GM12878 (cell line): Measurements from ENCODE around the gene JAML. TPM values are rescaled to one million over a fixed set of nuclear protein-coding genes. Genes with fewer than 3 reads are reported as not detected.

Experiments used
- ATAC-seq: fragments of 200-7000 bp; cut with Tn5 transposase; 3 replicates; pipeline ENCODE4 v1.9.1; 2020; ENCODE audit warnings: mild to moderate bottlenecking, moderate library complexity
- BruUV-seq: library from RNA; stranded (reverse); fragments of 400-500 nt; replicated peaks from 2 replicates; lab custom pipeline; 2021; lab: Mats Ljungman, UMichigan
- CTCF ChIA-PET: fragments of 300-600 bp; sonication (Branson Sonifier 250); formaldehyde crosslinking; extraction: SDS; loops from one replicate; lab custom pipeline; 2021; ENCODE audit warnings: inconsistent platforms; lab: Yijun Ruan, JAX
- POLR2A ChIA-PET: fragments of 350-600 bp; formaldehyde crosslinking; extraction: SDS; loops from one replicate; lab custom pipeline; 2021; ENCODE audit warnings: inconsistent platforms; lab: Charles Lee
- RAD21 ChIA-PET: fragments of 300-600 bp; sonication (Branson Sonifier 250); formaldehyde crosslinking; loops from one replicate; lab custom pipeline; 2023; ENCODE audit warnings: antibody characterized with exemption; ENCODE audit not compliant: unreplicated experiment; lab: Charles Lee
- SMC1A ChIA-PET: fragments of 300-600 bp; sonication (Branson Sonifier 250); formaldehyde crosslinking; loops from one replicate; lab custom pipeline; 2023; ENCODE audit not compliant: unreplicated experiment, uncharacterized antibody; lab: Charles Lee
- DNase-seq: peaks from one replicate; pipeline ENCODE4 v3.0.0-alpha.2; 2011; ENCODE audit warnings: low read depth, low spot score
- FAIRE-seq: peaks from 3 replicates; lab custom pipeline; 2011; peaks lifted over from hg19 to GRCh38; lab: Jason Lieb, UNC
- H2AFZ ChIP-seq: 2 replicates; pipeline ENCODE4 v1.6.0; 2011; ENCODE audit warnings: low read depth, low read length, control low read depth; ENCODE audit not compliant: control insufficient read depth
- H3K27ac ChIP-seq: 2 replicates; pipeline ENCODE4 v1.5.1; 2011; ENCODE audit warnings: control low read depth; ENCODE audit not compliant: control insufficient read depth, insufficient read depth
- H3K27me3 ChIP-seq, 2 experiments: replicated peaks in 1 of 2; 2 replicates each; pipeline versions ENCODE4 v1.6.0 to v1.6.1; 2011; ENCODE audit warnings: low read length in 1 of 2; ENCODE audit not compliant: control insufficient read depth in 2 of 2, insufficient read depth in 2 of 2
- H3K36me3 ChIP-seq, 2 experiments: 2 replicates each; pipeline ENCODE4 v1.5.1; 2011; ENCODE audit warnings: low read length in 1 of 2; ENCODE audit not compliant: control insufficient read depth in 2 of 2, insufficient read depth in 2 of 2
- H3K4me1 ChIP-seq: 2 replicates; pipeline ENCODE4 v1.6.1; 2011; ENCODE audit warnings: mild to moderate bottlenecking, low read length, moderate library complexity, mixed read lengths; ENCODE audit not compliant: control insufficient read depth, insufficient read depth
- H3K4me2 ChIP-seq: 2 replicates; pipeline ENCODE4 v1.6.0; 2011; ENCODE audit warnings: control low read depth; ENCODE audit not compliant: control insufficient read depth, insufficient read depth
- H3K4me3 ChIP-seq: fragments of 200-600 bp; sonication (generic); 2 replicates; pipeline ENCODE4 v1.5.1; 2016
- H3K79me2 ChIP-seq: 2 replicates; pipeline ENCODE4 v1.6.0; 2011; ENCODE audit warnings: low read length; ENCODE audit not compliant: control insufficient read depth, insufficient read depth
- H3K9ac ChIP-seq: 2 replicates; pipeline ENCODE4 v1.8.0; 2011; ENCODE audit warnings: low read length, control low read depth, mixed read lengths; ENCODE audit not compliant: control insufficient read depth, insufficient read depth
- H3K9me3 ChIP-seq: replicated peaks from 3 replicates; pipeline ENCODE4 v1.5.1; 2011; ENCODE audit warnings: mild to moderate bottlenecking, low read length; ENCODE audit not compliant: control insufficient read depth, insufficient read depth
- H4K20me1 ChIP-seq: 2 replicates; pipeline ENCODE4 v1.6.0; 2011; ENCODE audit not compliant: control insufficient read depth, insufficient read depth
- CEBPB ChIP-seq, 2 experiments: fragments of 150-350 bp in 1 of 2; IDR thresholded peaks; 2 replicates each; pipeline ENCODE4 v1.6.1; 2012 to 2014; ENCODE audit warnings: low read depth in 2 of 2, low read length in 2 of 2, borderline replicate concordance in 1 of 2, inconsistent platforms in 1 of 2
- POLR2AphosphoS2 ChIP-seq: IDR thresholded peaks from 2 replicates; pipeline ENCODE4 v1.6.1; 2011; ENCODE audit warnings: low read depth, mild to moderate bottlenecking, low read length, improper control_type of control experiment, moderate library complexity
- ZNF217 ChIP-seq: fragments of 450-650 bp; IDR thresholded peaks from 2 replicates; pipeline ENCODE4 v1.6.1; 2017; ENCODE audit warnings: antibody characterized with exemption, mild to moderate bottlenecking
- WGBS: methylation state at CpG from one replicate; pipeline ENCODE4 v1.1.6; 2016; ENCODE audit warnings: low lambda C conversion rate; ENCODE audit not compliant: insufficient replicate concordance, insufficient coverage; ENCODE audit errors: missing lambda C conversion rate; 5-methylcytosine and 5-hydroxymethylcytosine counted together
- in situ Hi-C: fragments of 300-500 bp; cut with MboI; formaldehyde crosslinking; loops from 9 replicates; pipeline ENCODE4 v1.14.3; 2018; ENCODE audit warnings: mixed read lengths
- intact Hi-C: fragments of 100-400 bp; cut with micrococcal nuclease; formaldehyde crosslinking; loops from one replicate; pipeline ENCODE4 v1.14.2; 2022; ENCODE audit not compliant: unreplicated experiment
- polyA plus RNA-seq, 11 experiments: library from polyadenylated mRNA; depleted of rRNA in 4 of 11; unstranded in 6 of 11; stranded (reverse) in 5 of 11; fragments of >200 nt; fragmentation: Nextera tagmentation in 4 of 11; fragmentation: Illumina TruSeq in 1 of 11; extraction: Ambion mirVana in 4 of 11; extraction: Trizol in 1 of 11; gene quantifications; 1 replicate in 1 of 11; 2 replicates in 10 of 11; pipeline versions ENCODE4 v1.2.1 to v1.2.3, GENCODE V29; 2011 to 2016; ENCODE audit warnings: inconsistent platforms in 2 of 11, missing spikeins in 2 of 11, low read depth in 1 of 11
- total RNA-seq, 4 experiments: library from RNA; depleted of rRNA in 3 of 4; stranded (reverse); fragments of >200 nt in 3 of 4; fragmentation: Illumina TruSeq in 1 of 4; extraction: Trizol in 1 of 4; gene quantifications; 2 replicates each; pipeline versions ENCODE4 v1.2.1 to v1.2.3, GENCODE V29; 2013 to 2021
- TF ChIP-seq, protein P1 (sequence below): IDR thresholded peaks from 2 replicates; pipeline ENCODE4 v1.6.1; 2011; ENCODE audit warnings: borderline replicate concordance, low read depth, mild to moderate bottlenecking, moderate library complexity, low read length; ENCODE audit not compliant: insufficient read depth, poor library complexity, severe bottlenecking
- TF ChIP-seq, protein P2 (sequence below): fragments of 450-650 bp; IDR thresholded peaks from 2 replicates; pipeline ENCODE4 v1.6.1; 2018; ENCODE audit warnings: mild to moderate bottlenecking, low read depth, moderate library complexity; ENCODE audit not compliant: partially characterized antibody

Gene JAML
- total and polyA plus RNA-seq, 10 of the 15 experiments (the other 5 are each of a cell fraction or from before 2014, with no cell fraction given): 0.60 to 8.1 (median 3.5) TPM

DNA sequence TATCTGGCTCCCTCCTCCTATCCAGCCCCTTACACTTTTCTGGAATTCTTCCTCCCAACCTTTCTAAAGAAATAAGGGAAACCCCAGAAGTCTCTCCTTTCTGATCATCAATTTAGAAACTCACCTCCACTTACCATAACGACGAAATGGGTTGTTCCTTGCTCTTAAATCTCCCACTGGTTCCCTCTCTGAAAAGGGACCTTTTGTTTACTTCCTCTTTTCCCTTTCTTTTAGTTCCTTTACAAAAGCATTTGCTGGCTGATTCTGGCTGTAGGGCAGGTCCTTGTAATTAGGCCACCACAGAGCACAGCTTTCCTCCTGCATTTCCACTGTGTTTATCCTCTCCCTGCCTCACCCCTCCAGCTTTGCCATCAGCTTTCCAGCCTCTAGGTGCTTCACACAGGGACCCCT lies 12.0 kb downstream of the JAML start:
- Histone ChIP-seq H3K27ac (no peak overlapping the region), H3K36me3 (no peaks in the 10 kb centered on the region), H3K9me3 (no peaks in the 10 kb centered on the region; the same call in 2 of the 3 replicates), H3K27me3 (no peaks in the 10 kb centered on the region), H3K4me3 (no peak overlapping the region), H4K20me1 (no peaks in the 10 kb centered on the region), H3K4me2 (no peak overlapping the region), H2AFZ (no peak overlapping the region), H3K9ac (no peak overlapping the region), H3K4me1 (peaks cover 36% of the 10 kb centered on the region), H3K79me2 (no peaks in the 10 kb centered on the region)
- DNase-seq: no peak
- intact Hi-C loops (no loop called here), in situ Hi-C loops (no loop called here)
- CTCF ChIA-PET: interaction anchor here (0.6 to 6.9 kb wide), 8 partner anchors 10 to 83 kb away, joined by 3 to 62 read pairs (median 6); partner anchors contain the start of gene JAML
- ATAC-seq: no peak
- TF ChIP-seq CEBPB (IDR thresholded peaks at IDR 0.05; ENCODE audit: borderline replicate concordance in 1 of 2, low read depth in 2 of 2, low read length in 2 of 2): no peak
- TF ChIP-seq POLR2AphosphoS2: no peak
- 0 out of 2 replicates have a peak, but pooled peaks have one; percentile 22 for TF ChIP-seq ZNF217
- TF ChIP-seq, protein P1, sequence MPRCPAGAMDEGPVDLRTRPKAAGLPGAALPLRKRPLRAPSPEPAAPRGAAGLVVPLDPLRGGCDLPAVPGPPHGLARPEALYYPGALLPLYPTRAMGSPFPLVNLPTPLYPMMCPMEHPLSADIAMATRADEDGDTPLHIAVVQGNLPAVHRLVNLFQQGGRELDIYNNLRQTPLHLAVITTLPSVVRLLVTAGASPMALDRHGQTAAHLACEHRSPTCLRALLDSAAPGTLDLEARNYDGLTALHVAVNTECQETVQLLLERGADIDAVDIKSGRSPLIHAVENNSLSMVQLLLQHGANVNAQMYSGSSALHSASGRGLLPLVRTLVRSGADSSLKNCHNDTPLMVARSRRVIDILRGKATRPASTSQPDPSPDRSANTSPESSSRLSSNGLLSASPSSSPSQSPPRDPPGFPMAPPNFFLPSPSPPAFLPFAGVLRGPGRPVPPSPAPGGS: no peak
- TF ChIP-seq, protein P2, sequence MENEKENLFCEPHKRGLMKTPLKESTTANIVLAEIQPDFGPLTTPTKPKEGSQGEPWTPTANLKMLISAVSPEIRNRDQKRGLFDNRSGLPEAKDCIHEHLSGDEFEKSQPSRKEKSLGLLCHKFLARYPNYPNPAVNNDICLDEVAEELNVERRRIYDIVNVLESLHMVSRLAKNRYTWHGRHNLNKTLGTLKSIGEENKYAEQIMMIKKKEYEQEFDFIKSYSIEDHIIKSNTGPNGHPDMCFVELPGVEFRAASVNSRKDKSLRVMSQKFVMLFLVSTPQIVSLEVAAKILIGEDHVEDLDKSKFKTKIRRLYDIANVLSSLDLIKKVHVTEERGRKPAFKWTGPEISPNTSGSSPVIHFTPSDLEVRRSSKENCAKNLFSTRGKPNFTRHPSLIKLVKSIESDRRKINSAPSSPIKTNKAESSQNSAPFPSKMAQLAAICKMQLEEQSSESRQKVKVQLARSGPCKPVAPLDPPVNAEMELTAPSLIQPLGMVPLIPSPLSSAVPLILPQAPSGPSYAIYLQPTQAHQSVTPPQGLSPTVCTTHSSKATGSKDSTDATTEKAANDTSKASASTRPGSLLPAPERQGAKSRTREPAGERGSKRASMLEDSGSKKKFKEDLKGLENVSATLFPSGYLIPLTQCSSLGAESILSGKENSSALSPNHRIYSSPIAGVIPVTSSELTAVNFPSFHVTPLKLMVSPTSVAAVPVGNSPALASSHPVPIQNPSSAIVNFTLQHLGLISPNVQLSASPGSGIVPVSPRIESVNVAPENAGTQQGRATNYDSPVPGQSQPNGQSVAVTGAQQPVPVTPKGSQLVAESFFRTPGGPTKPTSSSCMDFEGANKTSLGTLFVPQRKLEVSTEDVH: no peak
- SMC1A ChIA-PET: interaction anchor here (0.8 to 5.8 kb wide), 10 partner anchors 10 to 44 kb away, joined by 3 to 57 read pairs (median 10); partner anchors contain the start of gene MPZL3
- BruUV-seq: no TSS peak
- RAD21 ChIA-PET: interaction anchor here (2.4 to 4.2 kb wide), 3 partner anchors 10 to 14 kb away, joined by 9 to 43 read pairs (median 21); partner anchors contain the start of gene JAML
- WGBS: 53% methylated on average over 2 of the region's 2 CpGs
- FAIRE-seq: no peak
- POLR2A ChIA-PET: interaction anchor here (0.8 to 1.2 kb wide), 2 partner anchors 14 to 47 kb away, joined by 3 read pairs; no protein-coding TSS in a partner anchor
